Measurements from ENCODE around the gene TTLL11.

GRCh38 chr9:121983736-121984135, 109.4 kb downstream of the TTLL11 start:
- TF ChIP-seq, protein P1, sequence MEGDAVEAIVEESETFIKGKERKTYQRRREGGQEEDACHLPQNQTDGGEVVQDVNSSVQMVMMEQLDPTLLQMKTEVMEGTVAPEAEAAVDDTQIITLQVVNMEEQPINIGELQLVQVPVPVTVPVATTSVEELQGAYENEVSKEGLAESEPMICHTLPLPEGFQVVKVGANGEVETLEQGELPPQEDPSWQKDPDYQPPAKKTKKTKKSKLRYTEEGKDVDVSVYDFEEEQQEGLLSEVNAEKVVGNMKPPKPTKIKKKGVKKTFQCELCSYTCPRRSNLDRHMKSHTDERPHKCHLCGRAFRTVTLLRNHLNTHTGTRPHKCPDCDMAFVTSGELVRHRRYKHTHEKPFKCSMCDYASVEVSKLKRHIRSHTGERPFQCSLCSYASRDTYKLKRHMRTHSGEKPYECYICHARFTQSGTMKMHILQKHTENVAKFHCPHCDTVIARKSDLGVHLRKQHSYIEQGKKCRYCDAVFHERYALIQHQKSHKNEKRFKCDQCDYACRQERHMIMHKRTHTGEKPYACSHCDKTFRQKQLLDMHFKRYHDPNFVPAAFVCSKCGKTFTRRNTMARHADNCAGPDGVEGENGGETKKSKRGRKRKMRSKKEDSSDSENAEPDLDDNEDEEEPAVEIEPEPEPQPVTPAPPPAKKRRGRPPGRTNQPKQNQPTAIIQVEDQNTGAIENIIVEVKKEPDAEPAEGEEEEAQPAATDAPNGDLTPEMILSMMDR (IDR thresholded peaks at IDR 0.05): no peak
- TF ChIP-seq POLR2A (IDR thresholded peaks at IDR 0.05) (no peak), EP300 (IDR thresholded peaks at IDR 0.05) (no peak)

Measured in tibial nerve (tissue), 4 donors.